Right kidney (tissue), 1 donor: ENCODE results near the gene EIF3F.

Experiments used
- DNase-seq: peaks from one replicate; pipeline ENCODE4 v3.0.0-alpha.2; 2016

The EIF3F gene

DNA sequence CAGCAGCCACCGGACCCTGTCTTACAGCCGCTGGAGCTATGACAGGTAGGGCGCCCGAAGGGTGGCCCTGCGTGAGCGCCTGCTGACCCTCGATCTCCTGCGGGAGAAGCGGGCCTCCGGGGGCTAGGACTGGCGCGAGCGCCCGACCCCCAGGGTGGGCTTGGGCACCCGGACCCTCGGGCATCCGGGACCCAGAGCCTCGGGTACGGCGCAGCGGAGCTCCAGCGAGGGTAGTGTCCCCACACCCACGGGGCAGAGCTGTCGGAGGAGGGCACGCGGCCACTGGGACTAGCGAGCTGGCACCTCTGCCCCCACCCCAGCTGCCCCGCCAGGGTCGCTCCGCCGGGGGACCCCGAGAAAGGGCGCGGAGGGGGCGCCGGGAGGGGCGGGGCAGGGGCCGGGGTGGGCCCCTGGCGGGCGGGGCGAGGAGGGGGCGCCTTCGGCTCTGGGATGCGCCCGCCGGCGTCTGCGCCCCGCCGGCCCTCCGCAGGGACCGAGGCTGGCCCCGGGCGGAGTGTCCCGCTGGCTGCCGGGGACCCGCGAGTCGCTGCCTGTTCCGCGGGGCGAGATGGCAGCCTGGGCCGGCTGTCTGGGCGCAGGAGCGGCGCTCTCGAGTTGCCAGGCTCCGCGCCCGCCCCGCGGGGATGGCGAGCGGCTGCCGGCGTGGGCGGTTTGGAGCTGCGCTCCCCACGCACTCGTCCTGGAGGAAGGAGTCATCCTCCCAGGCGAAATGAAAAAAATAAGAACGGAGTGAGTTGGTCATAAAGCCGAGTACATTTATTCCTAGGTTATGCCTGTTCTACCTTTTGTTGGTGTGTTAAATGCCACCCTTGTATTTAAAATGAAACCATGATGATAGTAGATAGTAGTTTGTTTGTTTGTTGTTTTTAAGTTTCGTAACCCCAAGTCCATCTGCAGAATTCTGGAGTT, 32.4 kb downstream of the EIF3F start:
- DNase-seq = peak; percentile 62

DNA sequence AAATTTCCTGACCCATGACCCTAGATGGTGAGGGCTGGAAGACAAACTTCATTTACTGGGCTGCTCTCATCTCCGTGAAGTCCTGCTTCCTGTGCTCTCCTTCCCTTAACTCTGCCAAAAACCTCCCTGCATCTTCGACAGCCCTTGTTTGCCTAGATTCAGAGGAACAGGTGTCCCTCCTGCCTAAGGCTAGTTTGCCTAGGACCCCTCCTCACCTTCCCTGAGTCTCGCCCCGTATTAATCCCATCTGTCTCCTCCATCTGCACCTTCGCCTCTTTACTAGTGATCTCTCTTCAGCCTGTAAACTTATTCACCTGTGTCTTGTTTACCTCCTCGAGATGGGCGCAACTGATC, 33.1 kb downstream of the EIF3F start:
- DNase-seq = no peak

DNA sequence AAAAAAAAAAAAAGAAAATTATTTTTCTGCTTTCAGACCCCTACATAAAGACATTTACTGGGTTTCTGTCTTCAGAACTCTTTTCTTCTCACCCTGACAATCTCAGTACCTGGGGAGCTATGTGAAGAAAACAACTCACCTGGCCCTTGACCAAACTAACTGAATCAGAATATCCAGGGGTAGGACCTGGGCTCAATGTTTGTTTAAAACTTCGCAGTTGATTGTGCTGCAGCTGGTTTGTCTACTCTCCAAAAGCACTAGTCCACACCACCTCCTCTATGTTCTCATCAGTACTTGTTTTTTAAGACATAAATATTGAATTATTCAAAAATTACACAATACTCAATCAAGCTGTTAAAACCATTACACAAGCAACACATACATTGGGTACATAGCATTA, 34.8 kb downstream of the EIF3F start:
- no peak for DNase-seq

DNA sequence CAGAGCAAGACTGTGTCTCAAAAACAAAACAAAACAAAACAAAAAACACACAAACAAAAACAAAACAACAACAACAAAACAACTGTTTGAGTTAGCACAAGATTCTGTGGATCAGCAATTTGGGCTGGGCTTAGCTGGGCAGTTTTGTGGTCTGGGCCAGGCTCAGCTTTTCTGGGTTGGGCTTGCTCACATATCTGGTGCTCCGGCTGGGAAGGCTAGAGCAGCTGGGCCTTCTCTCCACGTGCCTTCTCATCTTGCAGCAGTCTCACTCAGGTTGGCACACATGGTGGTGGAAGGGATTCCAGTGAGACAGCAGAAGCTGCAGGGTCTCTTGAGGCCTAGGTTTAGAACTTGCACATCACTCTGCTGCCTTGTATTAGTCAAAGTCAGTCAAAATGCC, 35.7 kb downstream of the EIF3F start:
- no peak for DNase-seq

DNA sequence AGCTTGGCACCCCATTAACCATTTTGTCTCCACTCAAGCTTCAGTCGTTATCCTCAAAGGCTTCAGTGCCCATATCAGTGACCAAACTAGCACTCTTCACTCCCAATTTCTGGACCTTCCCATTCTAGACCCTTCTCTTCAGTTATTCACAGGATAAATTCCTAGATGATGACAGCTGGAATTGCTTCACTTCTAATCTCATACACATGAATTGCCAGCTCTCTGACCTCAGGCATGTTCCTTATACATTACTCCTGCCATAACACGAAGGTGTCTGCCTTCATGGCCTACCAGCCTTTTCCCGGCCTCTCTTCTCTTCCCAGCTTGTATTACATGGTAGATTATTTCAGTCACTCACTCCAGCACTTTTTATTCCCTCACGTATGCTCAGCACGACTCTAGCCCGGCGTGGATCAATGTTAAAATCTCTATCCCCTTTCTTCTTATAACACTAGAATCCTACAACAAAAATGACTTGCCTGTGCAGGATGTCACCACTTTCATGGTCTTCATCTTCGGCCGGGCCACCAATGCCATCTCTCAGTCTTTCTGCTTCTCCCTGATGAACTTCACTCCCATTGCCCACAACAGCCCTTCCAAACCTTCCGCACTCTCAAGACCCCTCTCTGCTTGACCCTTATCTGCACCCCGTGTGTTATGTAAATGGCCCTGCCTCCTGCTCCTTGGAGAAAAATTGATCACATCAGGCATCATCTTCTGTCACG, 36.9 kb downstream of the EIF3F start:
- DNase-seq = no peak

DNA sequence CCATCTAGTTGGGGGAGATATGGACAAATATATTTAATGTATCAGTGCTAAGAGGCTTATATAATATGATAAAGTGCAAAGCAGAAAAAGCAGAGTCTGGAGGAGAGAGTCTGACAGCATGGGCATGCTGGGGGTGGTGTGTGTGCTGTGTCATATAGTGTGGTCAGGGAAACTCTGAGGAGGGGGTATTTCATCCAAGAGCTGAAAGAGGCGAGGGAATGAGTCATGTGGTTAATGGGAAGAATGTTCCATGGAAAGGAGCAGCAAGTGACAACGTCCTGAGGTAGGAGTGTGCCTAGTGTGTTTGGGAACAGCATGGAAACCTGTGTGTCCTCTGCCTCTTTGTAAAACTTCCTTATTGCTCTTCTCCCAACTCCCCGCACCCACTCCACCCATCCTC, 38.0 kb downstream of the EIF3F start:
- DNase-seq = no peak

DNA sequence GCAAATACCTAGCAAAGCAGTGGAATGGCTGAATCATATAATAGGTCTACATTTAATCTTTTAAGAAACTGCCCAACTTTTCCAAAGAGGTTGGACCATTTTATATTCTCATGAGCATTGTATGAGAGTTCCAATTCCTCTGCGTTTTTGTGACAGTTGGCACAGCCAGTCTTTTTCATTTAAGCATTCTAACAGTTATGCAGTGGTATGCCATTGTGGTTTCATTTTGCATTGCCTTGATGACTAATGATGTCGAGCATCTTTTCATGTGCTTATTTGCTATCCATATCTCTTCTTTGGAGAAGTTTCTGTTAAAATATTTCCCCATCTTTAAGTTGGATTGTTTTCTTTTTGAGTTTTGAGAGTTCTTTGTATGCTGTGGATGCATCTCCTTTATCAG, 38.7 kb downstream of the EIF3F start:
- no peak for DNase-seq

DNA sequence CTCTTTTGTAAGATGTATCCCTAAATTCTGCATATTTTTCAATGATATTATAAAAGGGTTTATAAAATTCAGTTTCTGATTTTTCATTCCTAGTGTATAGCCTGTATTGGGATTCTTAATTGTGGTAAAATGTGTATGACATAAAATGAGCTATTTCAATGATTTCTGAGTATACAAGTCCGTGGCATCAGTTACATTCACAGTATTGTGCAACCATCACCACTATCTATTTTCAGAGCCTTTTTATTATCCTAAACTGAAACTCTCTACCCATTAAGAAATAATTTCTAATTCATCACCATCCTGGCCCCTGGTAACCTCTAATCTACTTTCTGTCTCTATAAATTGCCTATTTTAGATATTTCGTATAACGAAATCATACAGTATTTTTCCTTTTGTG, 39.8 kb downstream of the EIF3F start:
- DNase-seq = no peak

DNA sequence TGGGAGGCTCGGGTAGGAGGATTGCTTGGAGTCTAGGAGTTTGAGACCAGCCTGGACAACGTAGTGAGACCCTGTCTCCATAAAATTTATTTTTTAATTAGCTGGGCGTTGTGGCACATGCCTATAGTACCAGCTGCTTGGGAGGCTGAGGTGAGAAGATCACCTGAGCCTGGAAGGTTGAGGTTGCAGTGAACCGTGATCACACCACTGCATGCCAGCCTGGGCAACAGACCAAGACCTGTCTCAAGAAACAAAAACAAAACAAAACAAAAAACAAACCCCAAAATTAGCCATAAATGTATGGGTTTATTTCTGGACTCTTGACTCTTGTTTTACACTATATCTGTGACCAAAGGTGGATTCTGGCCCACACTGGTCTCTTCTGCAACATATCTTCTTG, 41.6 kb downstream of the EIF3F start:
- DNase-seq = no peak

DNA sequence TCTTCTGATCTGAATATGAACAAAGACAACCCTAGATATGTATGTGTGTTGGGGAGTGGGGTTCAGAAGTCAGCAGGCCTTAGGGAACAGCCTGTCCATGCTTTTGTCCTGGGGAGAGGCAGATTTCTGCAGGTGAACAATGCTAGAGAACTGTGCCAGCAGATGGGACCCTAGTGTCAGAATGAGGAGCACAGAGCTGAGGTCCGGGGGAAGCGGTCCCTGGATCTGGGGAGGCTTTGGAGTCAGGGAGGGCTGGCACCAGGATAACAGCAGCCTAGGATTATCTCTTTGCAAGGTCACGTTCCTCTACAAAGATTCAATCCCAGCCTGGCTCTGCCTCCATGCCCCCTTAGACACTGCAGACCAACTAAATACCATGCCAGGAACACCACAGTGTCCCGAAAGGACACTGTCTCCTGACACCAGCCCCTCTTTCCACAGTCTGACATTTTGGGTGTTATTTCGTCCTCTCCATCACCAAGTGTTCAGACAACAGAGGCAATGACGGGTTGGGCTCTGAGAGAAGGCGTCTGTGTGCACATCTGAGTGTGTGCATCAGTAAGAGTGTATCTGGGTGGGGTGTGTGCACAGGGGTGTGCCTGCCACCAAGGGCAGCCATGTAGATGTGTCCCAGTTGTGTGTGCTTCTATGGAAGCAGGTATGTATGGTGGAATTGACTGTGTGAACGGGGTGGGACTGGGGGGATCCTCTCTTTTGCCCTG, 43.5 kb downstream of the EIF3F start:
- DNase-seq = no peak

DNA sequence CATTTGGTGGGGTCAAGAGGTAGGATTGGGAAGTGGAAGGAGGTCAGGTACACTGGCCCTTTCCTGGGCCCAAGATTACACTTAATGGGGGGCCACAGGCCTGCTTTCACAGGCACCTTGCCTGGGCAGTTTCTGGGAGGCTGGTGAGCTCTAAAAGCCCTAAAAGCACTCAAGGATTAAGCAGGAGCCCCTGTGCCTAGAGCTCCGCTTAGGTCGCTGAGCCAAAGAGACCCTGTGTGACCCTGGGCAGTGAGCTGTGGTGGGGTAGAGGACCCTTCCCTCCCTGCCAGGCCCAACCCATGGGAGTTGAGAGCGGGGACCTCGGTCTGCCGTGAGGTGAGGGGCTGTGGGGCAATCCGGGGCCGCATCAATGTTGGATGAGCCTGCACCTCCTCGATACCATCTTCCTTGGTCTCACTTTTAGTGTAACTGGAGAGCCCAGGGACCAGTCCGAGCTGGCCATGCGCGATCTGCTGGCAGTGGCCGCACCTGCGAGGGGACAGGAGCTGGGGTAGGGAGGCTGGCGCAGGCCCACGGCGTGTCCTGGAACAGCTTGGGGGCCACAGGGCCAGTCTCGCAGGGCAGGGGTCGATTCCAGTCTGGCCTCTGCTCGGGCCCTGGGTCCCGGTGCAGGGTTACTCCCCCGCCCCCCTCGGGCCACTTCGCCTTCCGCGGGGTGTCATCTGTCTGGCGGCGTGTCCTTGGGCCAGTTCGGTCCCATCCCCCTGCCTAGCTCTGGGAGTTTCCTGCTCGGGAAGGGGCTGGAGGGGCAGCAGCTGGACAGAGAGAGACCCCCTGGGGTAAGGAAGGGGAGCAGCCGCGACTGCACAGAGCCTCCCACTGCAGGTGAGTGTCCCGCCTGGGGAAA, 44.3 kb downstream of the EIF3F start:
- no peak for DNase-seq

DNA sequence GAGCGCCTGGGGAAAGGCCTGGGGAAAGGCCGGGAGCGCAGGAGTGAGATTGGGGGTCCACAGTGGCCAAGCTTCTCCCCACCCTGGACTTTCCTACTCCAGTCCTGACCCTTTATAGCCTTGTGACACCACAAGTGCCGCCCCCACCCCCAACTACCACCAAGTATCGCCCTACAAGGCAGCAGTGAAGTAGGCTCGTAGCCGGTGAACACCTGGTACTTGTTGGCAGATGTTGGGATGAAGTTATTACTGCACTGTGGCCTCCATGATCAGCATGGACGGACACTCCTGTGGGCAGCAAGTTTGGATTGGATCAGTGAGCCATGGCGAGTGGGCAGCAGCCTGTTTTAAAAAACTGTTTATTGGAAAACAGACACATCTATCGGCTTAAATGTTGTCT, 45.0 kb downstream of the EIF3F start:
- DNase-seq = no peak

DNA sequence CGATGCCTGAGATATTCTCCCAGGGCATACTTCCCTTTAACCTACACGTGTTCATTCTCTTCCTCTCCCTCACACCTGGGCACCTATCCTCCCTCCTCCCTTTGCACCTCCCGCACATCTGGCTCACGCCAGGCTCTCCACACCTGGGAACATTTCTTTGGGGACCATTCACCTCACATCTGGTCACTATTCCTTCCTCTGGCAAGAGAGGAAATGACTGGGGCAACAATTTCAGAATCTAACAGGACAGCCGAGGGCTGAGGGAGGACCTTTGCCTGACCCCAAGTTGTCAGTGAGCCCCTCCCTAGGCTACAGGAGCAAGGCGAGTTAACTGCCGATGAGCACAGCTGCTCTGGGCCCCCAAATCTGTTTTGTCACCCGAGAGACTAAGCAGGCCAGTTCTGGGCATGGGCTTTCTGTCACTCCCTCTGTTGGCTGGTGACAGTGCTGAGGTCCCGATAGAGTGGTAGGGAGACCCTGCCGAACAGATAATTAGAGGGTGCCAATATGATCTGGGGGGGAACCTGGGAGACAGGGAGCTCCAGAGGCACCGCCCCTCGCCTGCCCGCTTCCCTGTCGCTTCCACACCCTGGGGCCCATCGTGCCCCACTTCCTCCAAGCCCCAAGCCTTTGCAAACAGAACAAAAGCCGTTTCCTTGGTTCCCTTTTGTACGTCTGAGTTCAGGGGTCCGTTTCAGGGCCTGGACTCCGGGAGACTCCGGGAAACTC, 45.6 kb downstream of the EIF3F start:
- DNase-seq = no peak

DNA sequence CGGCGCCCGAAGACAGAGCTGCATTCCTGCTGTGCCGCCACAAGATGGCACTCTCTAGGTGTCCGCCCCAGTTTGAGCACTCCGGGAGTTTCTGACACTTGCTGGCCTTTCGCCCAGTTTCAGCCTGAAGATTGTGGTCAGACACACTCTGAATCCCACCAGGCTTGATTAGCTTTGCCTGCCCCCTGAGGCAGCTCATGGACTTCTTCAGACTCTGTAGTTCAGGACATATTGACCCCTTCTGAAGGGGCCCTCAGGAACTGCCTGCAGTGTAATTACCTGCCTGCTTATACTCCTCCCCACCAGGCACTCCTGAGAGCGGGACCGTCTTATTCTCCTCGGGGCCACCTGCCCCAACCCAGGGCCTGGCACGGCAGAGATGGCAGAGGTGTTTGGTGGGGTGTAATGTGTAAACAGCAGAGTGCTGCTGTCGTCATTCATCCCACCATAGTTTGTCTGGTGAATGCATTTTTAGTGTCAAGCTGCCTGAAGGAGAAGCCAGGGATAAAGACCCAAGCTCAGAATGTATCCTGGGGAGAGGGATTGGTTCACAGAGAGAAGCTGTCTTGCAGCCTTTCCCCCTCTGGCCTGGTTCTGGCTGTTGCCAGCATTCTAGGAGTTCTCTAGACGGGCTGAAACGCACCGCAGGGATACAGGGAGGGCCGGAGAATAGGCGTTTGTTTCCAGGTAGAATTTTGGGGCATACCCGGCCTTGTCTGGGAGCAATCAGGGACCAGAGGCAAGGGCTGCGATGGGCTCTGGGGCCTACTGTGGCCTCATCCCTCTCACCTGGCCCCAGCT, 46.4 kb downstream of the EIF3F start:
- DNase-seq = peak; percentile 67

DNA sequence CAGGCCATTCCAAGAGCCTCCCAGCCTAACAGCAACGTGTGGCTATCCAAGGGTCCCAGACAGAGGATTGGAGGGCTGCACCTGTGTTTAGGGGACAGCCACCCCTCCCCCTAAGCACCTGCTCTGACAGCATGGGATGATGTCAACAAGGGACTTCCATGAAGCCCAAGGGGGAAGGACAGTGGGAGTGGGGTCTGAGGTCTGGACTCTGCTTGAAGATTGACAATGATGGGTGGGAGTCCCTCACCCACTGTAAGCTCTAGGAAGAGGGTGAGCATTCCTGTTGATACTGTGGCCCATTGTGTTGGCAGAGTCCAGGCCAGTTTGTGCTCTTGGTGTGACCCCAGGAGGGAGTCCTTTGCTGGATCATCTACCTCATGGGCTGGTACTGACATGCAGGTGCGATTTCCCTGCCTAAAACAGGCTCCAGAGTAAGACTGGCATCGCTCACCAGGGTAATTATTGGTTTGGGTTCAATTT, 47.0 kb downstream of the EIF3F start:
- DNase-seq = no peak

DNA sequence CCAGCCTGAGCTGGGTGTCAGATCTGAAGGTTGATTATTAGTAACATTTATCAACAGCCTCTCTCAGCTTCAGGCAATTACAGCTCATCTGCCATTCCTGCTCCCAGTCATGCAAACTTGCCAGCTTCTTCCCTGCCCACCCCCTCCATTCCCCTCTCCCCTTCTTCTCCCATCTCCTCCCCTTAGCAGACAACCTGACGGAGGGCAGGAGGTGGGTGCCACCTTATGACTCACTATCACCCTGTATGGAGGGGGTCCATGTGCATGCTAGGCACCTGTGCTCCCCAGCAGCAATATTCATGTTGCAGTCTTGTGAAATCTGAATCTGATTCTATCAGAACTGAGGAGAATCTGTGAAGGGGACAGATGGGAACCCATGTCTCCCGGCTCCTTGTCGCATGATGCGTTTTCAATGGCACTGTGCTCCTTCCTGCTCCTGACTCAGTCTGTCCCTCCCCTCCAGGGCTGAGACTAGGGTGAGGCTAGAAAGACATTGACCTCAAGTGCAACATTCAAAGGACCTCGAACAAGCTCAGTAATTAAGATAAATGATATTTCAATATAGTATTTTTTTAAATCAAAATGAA, 47.6 kb downstream of the EIF3F start:
- no peak for DNase-seq

DNA sequence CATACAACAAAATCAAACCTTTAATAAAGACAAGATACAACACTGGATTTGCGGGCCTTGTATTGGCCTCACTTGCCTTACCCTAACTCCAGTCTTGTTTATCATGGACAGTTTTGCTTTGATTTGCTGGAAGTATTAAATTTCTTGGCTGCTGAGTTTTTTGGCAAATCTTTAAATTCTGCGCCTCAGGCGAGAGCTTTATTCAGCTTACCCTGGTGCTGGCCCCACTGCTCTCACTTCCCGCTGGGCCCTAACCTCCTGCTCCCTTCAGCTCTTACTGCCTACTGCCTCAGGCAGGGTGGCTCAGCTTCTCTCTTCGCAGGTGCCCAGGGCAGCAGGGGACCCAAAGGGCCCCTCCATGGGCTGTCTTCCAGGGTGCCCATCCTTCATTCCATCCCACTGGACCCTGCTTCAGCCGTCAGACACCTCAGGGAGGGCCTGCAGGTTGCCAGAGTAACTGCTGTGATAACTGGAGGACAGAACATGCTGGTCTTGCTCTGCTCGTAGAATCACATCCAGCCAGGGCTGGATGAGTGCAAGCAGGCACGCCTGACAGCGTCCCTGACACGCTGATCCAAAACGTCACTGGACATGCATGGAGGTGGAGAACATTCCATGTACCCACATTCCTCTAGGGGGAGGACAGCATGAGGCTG, 48.2 kb downstream of the EIF3F start:
- DNase-seq = no peak

DNA sequence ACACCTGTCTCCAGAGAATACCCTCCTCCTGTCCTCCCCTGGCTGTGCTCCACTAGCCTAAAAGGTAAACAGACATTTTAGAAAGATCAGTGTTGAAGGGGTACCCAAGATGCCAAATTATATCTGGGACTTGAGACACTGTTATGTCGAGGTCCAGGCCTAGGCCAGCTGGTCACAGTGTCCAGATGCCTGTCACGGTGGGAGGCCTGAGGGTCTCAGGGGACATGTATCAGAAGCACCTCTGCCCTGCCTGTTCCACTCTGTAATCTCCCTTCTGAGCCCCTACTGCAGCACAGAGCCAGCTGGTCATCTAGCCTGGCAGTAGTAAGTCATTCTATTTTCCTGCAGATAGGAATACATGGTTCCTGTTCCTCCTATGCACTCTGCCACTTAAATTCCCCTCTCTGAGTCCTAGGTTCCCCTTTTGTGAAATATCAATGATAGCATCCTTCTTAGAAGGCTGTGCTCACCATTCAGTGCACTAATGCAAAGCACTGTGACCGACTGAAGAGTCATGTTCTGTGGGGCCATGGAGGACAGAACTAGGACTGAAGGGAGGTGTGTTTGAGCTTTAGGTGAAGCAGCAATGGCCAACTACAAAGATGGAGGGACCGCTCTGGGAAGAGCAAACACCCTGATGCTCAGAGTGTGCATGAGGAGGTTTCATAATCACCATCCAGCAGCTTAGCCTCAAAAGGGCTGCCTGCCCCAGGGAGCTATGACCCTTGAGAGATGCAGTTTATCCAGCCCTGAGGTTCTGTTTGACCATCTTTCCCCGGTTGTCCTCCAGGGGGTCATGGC, 49.1 kb downstream of the EIF3F start:
- no peak for DNase-seq

DNA sequence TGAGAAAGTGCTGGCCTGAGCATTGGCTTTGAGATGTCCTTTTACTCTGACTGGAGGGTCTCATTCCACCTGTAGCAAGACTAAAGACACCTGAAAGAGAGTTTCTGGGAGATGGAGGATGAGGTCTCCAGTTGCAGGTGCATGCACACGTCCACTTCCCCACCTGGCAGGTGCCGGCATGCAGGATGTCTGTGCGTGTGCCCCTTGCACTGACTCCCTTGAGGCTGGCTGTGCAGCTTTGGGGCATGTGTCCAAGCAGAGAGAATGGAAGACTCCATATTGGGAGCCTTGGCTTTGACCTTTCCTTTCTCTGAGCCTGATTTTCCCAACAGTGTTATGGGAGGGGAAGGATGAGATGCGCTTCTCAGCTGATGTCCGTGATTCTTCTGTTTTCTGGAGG, 49.8 kb downstream of the EIF3F start:
- no peak for DNase-seq
